GDM1 (cell line): ENCODE results near the gene FBRSL1.
"Not testable (repeated sequence)": the region's sequence is repeated elsewhere in the genome, so short reads cannot be mapped to it uniquely, and the experiment has no call there.

Source experiments
- DNase-seq: peaks from one replicate; lab custom pipeline; 2025; lab: John Stamatoyannopoulos, UW

Gene FBRSL1

GRCh38 chr12:132489602-132490266 lies at the start of gene FBRSL1:
FBRSL1 (plus strand) TSS chr12:132490151.
- peak; percentile 80 for DNase-seq

- not testable (repeated sequence) for DNase-seq
Measured at GRCh38 chr12:132440420-132440819, 49.5 kb upstream of the FBRSL1 start.

- no peak for DNase-seq
Measured at GRCh38 chr12:132441871-132442863, 47.8 kb upstream of the FBRSL1 start.

GRCh38 chr12:132443091-132443490 lies 46.9 kb upstream of the FBRSL1 start:
- no peak for DNase-seq

- DNase-seq, result no peak
Measured at GRCh38 chr12:132444283-132444682, 45.7 kb upstream of the FBRSL1 start.

GRCh38 chr12:132444957-132445883 lies 44.7 kb upstream of the FBRSL1 start:
- peak; percentile 80 for DNase-seq

- peak; percentile 78 for DNase-seq
Measured at GRCh38 chr12:132445884-132446632, 43.9 kb upstream of the FBRSL1 start.

GRCh38 chr12:132446633-132447326 lies 43.2 kb upstream of the FBRSL1 start:
- no peak for DNase-seq

- DNase-seq, result no peak
Measured at GRCh38 chr12:132447327-132447720, 42.6 kb upstream of the FBRSL1 start.

- no peak for DNase-seq
Measured at GRCh38 chr12:132447731-132448462, 42.1 kb upstream of the FBRSL1 start.

- no peak for DNase-seq
Measured at GRCh38 chr12:132448463-132448820, 41.5 kb upstream of the FBRSL1 start.

- no peak for DNase-seq
Measured at GRCh38 chr12:132449565-132450417, 40.2 kb upstream of the FBRSL1 start.

- no peak for DNase-seq
Measured at GRCh38 chr12:132450418-132451171, 39.4 kb upstream of the FBRSL1 start.

GRCh38 chr12:132451172-132451835 lies 38.6 kb upstream of the FBRSL1 start:
- no peak for DNase-seq

GRCh38 chr12:132451836-132452195 lies 38.1 kb upstream of the FBRSL1 start:
- DNase-seq, result no peak

- no peak for DNase-seq
Measured at GRCh38 chr12:132452596-132453350, 37.2 kb upstream of the FBRSL1 start.
